HCT116 (cell line): ENCODE results near the gene SLC22A23.

Experiments used
- CEBPB ChIP-seq: IDR thresholded peaks from 2 replicates; pipeline ENCODE4 v1.6.1; 2012; ENCODE audit warnings: low read depth
- CTCF ChIP-seq, 3 experiments: fragments of 200-600 bp in 1 of 3; sonication (generic) in 1 of 3; IDR thresholded peaks in 2 of 3; conservative IDR thresholded peaks in 1 of 3; 2 replicates each; pipeline ENCODE4 v1.5.1; 2012 to 2017; ENCODE audit warnings: low read depth in 2 of 3, low read length in 2 of 3, antibody characterized with exemption in 1 of 3, borderline replicate concordance in 1 of 3, control low read depth in 1 of 3, mild to moderate bottlenecking in 1 of 3, mixed read lengths in 1 of 3, mixed run types in 1 of 3, moderate library complexity in 1 of 3; ENCODE audit not compliant: insufficient read depth in 1 of 3
- EGR1 ChIP-seq: IDR thresholded peaks from 2 replicates; pipeline ENCODE4 v1.6.1; 2012; ENCODE audit warnings: low read depth
- EZH2 ChIP-seq: fragments of 200-600 bp; sonication (generic); IDR thresholded peaks from 2 replicates; pipeline ENCODE4 v1.6.1; 2017; ENCODE audit warnings: antibody characterized with exemption, mixed run types
- EZH2phosphoT487 ChIP-seq: fragments of 200-600 bp; IDR thresholded peaks from 2 replicates; pipeline ENCODE4 v1.6.1; 2018; ENCODE audit warnings: antibody characterized with exemption, borderline replicate concordance
- FOSL1 ChIP-seq: IDR thresholded peaks from 2 replicates; pipeline ENCODE4 v1.6.1; 2012; ENCODE audit warnings: low read depth
- JUND ChIP-seq: IDR thresholded peaks from 2 replicates; pipeline ENCODE4 v1.6.1; 2012
- POLR2A ChIP-seq: IDR thresholded peaks from 2 replicates; pipeline ENCODE4 v1.7.0; 2011; ENCODE audit warnings: borderline replicate concordance; ENCODE audit not compliant: insufficient read depth, insufficient read length; ENCODE audit errors: extremely low read depth
- POLR2AphosphoS5 ChIP-seq: IDR thresholded peaks from 2 replicates; pipeline ENCODE4 v1.6.1; 2011; ENCODE audit warnings: mild to moderate bottlenecking, low read depth, low read length, moderate library complexity
- RAD21 ChIP-seq: IDR thresholded peaks from 2 replicates; pipeline ENCODE4 v1.6.1; 2012; ENCODE audit warnings: low read depth, mild to moderate bottlenecking
- SIN3A ChIP-seq: IDR thresholded peaks from 2 replicates; pipeline ENCODE4 v1.6.1; 2012; ENCODE audit warnings: low read depth
- YY1 ChIP-seq: IDR thresholded peaks from 2 replicates; pipeline ENCODE4 v1.6.1; 2011; ENCODE audit warnings: low read length, low read depth, moderate library complexity, mild to moderate bottlenecking; ENCODE audit not compliant: insufficient replicate concordance; ENCODE audit errors: extremely low read depth
- TF ChIP-seq, protein P1 (sequence below): IDR thresholded peaks from 2 replicates; pipeline ENCODE4 v1.6.1; 2012; ENCODE audit warnings: low read depth
- TF ChIP-seq, protein P2 (sequence below): IDR thresholded peaks from 2 replicates; pipeline ENCODE4 v1.6.1; 2012

- TF ChIP-seq POLR2A = no peak
- TF ChIP-seq POLR2AphosphoS5 = no peak
- TF ChIP-seq EZH2 = no peak
- TF ChIP-seq JUND = no peak
- TF ChIP-seq CTCF (IDR thresholded peaks at IDR 0.05 in 2 of 3, conservative IDR thresholded peaks at IDR 0.05 in 1 of 3; ENCODE audit: borderline replicate concordance in 1 of 3, insufficient read depth in 1 of 3, low read depth in 2 of 3, low read length in 2 of 3) = no peak
- no peak for TF ChIP-seq CEBPB
- TF ChIP-seq EGR1 = no peak
- TF ChIP-seq SIN3A = no peak
- TF ChIP-seq, protein P1, sequence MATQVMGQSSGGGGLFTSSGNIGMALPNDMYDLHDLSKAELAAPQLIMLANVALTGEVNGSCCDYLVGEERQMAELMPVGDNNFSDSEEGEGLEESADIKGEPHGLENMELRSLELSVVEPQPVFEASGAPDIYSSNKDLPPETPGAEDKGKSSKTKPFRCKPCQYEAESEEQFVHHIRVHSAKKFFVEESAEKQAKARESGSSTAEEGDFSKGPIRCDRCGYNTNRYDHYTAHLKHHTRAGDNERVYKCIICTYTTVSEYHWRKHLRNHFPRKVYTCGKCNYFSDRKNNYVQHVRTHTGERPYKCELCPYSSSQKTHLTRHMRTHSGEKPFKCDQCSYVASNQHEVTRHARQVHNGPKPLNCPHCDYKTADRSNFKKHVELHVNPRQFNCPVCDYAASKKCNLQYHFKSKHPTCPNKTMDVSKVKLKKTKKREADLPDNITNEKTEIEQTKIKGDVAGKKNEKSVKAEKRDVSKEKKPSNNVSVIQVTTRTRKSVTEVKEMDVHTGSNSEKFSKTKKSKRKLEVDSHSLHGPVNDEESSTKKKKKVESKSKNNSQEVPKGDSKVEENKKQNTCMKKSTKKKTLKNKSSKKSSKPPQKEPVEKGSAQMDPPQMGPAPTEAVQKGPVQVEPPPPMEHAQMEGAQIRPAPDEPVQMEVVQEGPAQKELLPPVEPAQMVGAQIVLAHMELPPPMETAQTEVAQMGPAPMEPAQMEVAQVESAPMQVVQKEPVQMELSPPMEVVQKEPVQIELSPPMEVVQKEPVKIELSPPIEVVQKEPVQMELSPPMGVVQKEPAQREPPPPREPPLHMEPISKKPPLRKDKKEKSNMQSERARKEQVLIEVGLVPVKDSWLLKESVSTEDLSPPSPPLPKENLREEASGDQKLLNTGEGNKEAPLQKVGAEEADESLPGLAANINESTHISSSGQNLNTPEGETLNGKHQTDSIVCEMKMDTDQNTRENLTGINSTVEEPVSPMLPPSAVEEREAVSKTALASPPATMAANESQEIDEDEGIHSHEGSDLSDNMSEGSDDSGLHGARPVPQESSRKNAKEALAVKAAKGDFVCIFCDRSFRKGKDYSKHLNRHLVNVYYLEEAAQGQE = no peak
- no peak for TF ChIP-seq FOSL1
- TF ChIP-seq RAD21 = no peak
- TF ChIP-seq, protein P2, sequence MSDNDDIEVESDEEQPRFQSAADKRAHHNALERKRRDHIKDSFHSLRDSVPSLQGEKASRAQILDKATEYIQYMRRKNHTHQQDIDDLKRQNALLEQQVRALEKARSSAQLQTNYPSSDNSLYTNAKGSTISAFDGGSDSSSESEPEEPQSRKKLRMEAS = no peak
- no peak for TF ChIP-seq EZH2phosphoT487
- TF ChIP-seq YY1 = no peak
Measured at GRCh38 chr6:3331971-3332370, 124.9 kb downstream of the SLC22A23 start.
